Smooth muscle cell (in vitro differentiated cells): Measurements from ENCODE around the gene PIGN. TPM values are rescaled to one million over a fixed set of nuclear protein-coding genes. Genes with fewer than 3 reads are reported as not detected.

Source experiments
- DNase-seq: peaks from one replicate; lab custom pipeline; 2025; ENCODE audit not compliant: unreplicated experiment; lab: John Stamatoyannopoulos, UW
- H2AFZ ChIP-seq: fragments of 200-600 bp; sonication (generic); 2 replicates; pipeline ENCODE4 v1.6.0; 2016; ENCODE audit warnings: antibody characterized with exemption, low read depth, mild to moderate bottlenecking
- H3F3A ChIP-seq: fragments of 200-600 bp; sonication (generic); 2 replicates; pipeline ENCODE4 v1.6.0; 2017; ENCODE audit warnings: antibody characterized with exemption, low read depth
- H3K27ac ChIP-seq: fragments of 200-600 bp; sonication (generic); 2 replicates; pipeline ENCODE4 v1.5.1; 2016; ENCODE audit warnings: low read depth, mild to moderate bottlenecking
- H3K27me3 ChIP-seq: fragments of 200-600 bp; sonication (generic); 2 replicates; pipeline ENCODE4 v1.6.1; 2016; ENCODE audit warnings: low read depth, mild to moderate bottlenecking
- H3K36me3 ChIP-seq: fragments of 200-600 bp; sonication (generic); 2 replicates; pipeline ENCODE4 v1.5.1; 2016; ENCODE audit warnings: low read depth
- H3K4me1 ChIP-seq: fragments of 200-600 bp; sonication (generic); 2 replicates; pipeline ENCODE4 v1.5.1; 2016; ENCODE audit warnings: low read depth
- H3K4me2 ChIP-seq: fragments of 200-600 bp; sonication (generic); 2 replicates; pipeline ENCODE4 v1.6.0; 2016; ENCODE audit warnings: mild to moderate bottlenecking
- H3K4me3 ChIP-seq: fragments of 200-600 bp; sonication (generic); 2 replicates; pipeline ENCODE4 v1.5.1; 2016; ENCODE audit warnings: mild to moderate bottlenecking
- H3K79me2 ChIP-seq: fragments of 200-600 bp; sonication (generic); 2 replicates; pipeline ENCODE4 v1.6.0; 2016; ENCODE audit warnings: low read depth, mild to moderate bottlenecking
- H3K9ac ChIP-seq: fragments of 200-600 bp; sonication (generic); 2 replicates; pipeline ENCODE4 v1.6.0; 2016; ENCODE audit warnings: low read depth
- H3K9me3 ChIP-seq: fragments of 200-600 bp; sonication (generic); replicated peaks from 2 replicates; pipeline ENCODE4 v1.5.1; 2016; ENCODE audit warnings: low read depth
- H4K20me1 ChIP-seq: fragments of 200-600 bp; sonication (generic); 2 replicates; pipeline ENCODE4 v1.6.0; 2016; ENCODE audit warnings: low read depth
- WGBS: methylation state at CpG from one replicate; pipeline ENCODE4 v1.1.7; 2016; ENCODE audit warnings: low lambda C conversion rate; 5-methylcytosine and 5-hydroxymethylcytosine counted together
- polyA plus RNA-seq: library from polyadenylated mRNA; unstranded; fragments of >200 nt; fragmentation: Nextera tagmentation; extraction: Ambion mirVana; gene quantifications from 2 replicates; pipeline ENCODE4 v1.2.1, GENCODE V29; 2016
- total RNA-seq: library from RNA; depleted of rRNA; stranded (reverse); fragments of >200 nt; gene quantifications from 2 replicates; pipeline ENCODE4 v1.2.3, GENCODE V29; 2014
- TF ChIP-seq, protein P1 (sequence below): fragments of 200-600 bp; sonication (generic); IDR thresholded peaks from 2 replicates; pipeline ENCODE4 v1.5.1; 2017; ENCODE audit warnings: borderline replicate concordance, mild to moderate bottlenecking, antibody characterized with exemption; ENCODE audit not compliant: insufficient read depth, poor library complexity, severe bottlenecking

The PIGN gene
- total and polyA plus RNA-seq, 2 experiments from 2014 or later: 14.3 to 31.8 TPM

DNA sequence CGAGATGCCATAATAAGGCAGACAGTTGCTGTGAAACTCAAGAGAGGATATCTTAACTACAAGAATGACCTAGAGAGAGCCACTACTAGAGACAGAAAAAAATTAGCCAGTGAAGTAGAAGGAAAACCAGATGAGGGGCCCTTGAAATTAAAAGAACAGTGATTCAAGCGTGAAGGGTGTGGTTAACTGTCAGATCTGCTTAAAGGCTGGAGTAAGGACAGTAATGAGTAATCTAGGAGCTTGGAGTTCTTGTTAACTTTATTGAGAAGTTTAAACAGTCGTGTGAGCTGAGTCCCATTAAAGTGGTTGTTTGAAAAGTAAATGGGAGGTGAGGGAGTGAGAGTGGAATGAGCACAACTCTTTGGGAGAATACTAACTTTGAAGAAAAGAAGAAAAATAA is 21.3 kb downstream of the PIGN start:
- H3K4me3 ChIP-seq: no peak overlapping the region
- no peak for DNase-seq
- H3K36me3 ChIP-seq: no peaks in the 10 kb centered on the region
- H4K20me1 ChIP-seq: no peaks in the 10 kb centered on the region
- no peaks in the 10 kb centered on the region for H3K4me1 ChIP-seq
- H3F3A ChIP-seq: peaks cover 6% of the 10 kb centered on the region
- no peak overlapping the region for H3K4me2 ChIP-seq
- TF ChIP-seq, protein P1, sequence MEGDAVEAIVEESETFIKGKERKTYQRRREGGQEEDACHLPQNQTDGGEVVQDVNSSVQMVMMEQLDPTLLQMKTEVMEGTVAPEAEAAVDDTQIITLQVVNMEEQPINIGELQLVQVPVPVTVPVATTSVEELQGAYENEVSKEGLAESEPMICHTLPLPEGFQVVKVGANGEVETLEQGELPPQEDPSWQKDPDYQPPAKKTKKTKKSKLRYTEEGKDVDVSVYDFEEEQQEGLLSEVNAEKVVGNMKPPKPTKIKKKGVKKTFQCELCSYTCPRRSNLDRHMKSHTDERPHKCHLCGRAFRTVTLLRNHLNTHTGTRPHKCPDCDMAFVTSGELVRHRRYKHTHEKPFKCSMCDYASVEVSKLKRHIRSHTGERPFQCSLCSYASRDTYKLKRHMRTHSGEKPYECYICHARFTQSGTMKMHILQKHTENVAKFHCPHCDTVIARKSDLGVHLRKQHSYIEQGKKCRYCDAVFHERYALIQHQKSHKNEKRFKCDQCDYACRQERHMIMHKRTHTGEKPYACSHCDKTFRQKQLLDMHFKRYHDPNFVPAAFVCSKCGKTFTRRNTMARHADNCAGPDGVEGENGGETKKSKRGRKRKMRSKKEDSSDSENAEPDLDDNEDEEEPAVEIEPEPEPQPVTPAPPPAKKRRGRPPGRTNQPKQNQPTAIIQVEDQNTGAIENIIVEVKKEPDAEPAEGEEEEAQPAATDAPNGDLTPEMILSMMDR: no peak
- H3K9me3 ChIP-seq: no peaks in the 10 kb centered on the region
- H2AFZ ChIP-seq: no peak overlapping the region
- H3K79me2 ChIP-seq: peaks cover 3% of the 10 kb centered on the region
- no peak overlapping the region for H3K9ac ChIP-seq
- H3K27me3 ChIP-seq: no peaks in the 10 kb centered on the region
- no peak overlapping the region for H3K27ac ChIP-seq
- 60% methylated on average over 3 of the region's 3 CpGs for WGBS

DNA sequence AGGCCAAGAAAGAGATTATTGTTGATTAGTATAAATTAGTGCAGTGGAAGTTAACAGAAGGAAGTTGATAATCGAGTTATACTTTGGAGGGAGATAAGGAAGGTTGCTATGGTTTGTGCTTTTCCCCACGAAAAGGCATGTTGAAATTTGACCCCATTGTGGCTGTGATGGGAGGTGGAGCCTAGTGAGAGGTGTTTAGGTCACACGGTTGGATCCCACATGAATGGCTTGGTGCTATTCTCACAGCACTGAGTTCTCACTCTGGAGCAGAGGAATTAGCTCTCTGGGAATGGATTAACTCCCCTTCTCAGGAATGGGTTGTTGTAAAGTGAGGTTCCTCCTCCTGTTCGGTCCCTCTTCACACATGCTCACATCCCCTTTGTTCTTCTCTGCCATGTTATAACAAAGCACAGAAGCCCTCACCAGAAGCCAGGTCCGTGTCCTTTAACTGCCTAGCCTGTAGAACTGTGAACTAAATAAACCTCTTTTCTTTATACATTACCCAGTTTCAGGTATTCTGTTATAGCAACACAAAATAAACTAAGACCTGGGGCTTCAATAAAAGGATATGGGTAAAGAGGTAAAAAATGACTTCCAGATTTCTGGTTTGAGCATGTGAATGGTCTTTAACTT is 21.9 kb downstream of the PIGN start:
- Histone ChIP-seq H2AFZ (no peak overlapping the region), H3K27ac (no peak overlapping the region), H3K9ac (no peak overlapping the region), H4K20me1 (no peaks in the 10 kb centered on the region), H3K9me3 (no peaks in the 10 kb centered on the region), H3K36me3 (no peaks in the 10 kb centered on the region), H3K4me2 (no peak overlapping the region), H3F3A (no peaks in the 10 kb centered on the region), H3K79me2 (peaks cover 3% of the 10 kb centered on the region), H3K4me3 (no peak overlapping the region), H3K27me3 (no peaks in the 10 kb centered on the region), H3K4me1 (no peaks in the 10 kb centered on the region)
- TF ChIP-seq, protein P1: no peak
- WGBS: 73% methylated on average over 5 of the region's 5 CpGs
- no peak for DNase-seq

DNA sequence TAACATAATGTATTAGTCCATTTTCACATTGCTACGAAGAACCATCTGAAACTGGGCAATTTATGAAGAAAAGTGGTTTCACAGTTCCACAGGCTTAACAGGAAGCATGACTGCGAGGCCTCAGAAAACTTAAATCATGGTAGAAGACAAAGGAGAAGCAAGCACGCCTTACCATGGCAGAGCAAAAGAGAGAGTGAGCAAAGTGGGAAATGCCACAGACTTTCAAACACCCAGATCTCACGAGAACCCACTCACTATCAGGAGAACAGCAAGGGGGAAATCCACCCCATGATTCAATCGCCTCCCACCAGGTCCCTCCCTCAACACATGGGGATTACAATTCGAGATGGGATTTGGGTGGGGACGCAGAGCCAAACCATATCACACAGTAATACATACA is 22.5 kb downstream of the PIGN start:
- Histone ChIP-seq H3K4me1 (no peaks in the 10 kb centered on the region), H3K9me3 (no peaks in the 10 kb centered on the region), H3K9ac (no peak overlapping the region), H3K4me2 (no peak overlapping the region), H2AFZ (no peak overlapping the region), H3K4me3 (no peak overlapping the region), H3K36me3 (no peaks in the 10 kb centered on the region), H3K79me2 (peaks cover 3% of the 10 kb centered on the region), H3K27ac (no peak overlapping the region), H3F3A (no peaks in the 10 kb centered on the region), H4K20me1 (no peaks in the 10 kb centered on the region), H3K27me3 (no peaks in the 10 kb centered on the region)
- no peak for DNase-seq
- TF ChIP-seq, protein P1: no peak
- WGBS: 95% methylated on average over 7 of the region's 7 CpGs

- Histone ChIP-seq H3F3A (no peaks in the 10 kb centered on the region), H4K20me1 (no peaks in the 10 kb centered on the region), H3K4me2 (no peak overlapping the region), H3K4me3 (no peak overlapping the region), H3K9ac (no peak overlapping the region), H3K27me3 (no peaks in the 10 kb centered on the region), H3K79me2 (peaks cover 3% of the 10 kb centered on the region), H3K36me3 (no peaks in the 10 kb centered on the region), H3K4me1 (no peaks in the 10 kb centered on the region), H2AFZ (no peak overlapping the region), H3K9me3 (no peaks in the 10 kb centered on the region), H3K27ac (no peak overlapping the region)
- DNase-seq: no peak
- TF ChIP-seq, protein P1: no peak
- WGBS: 90% methylated on average over 1 of the region's 1 CpG
Observed at GRCh38 chr18:62157843-62158242, 29.0 kb downstream of the PIGN start.
